Memory B cell (primary cell): ENCODE results near the gene EME2.
A peak's percentile ranks its signal among the peaks of the same experiment; 100 is the strongest.

Experiments
- ATAC-seq: fragments of 150-1000 bp; cut with Tn5 transposase; 2 replicates; pipeline ENCODE4 v1.10.0; 2021; ENCODE audit warnings: low read depth, mild to moderate bottlenecking, moderate library complexity
- DNase-seq, 2 donors: peaks; one replicate each; pipeline ENCODE4 v3.0.0; 2022; ENCODE audit warnings: low spot score in 2 of 2
- H3K27ac Mint-ChIP-seq: one replicate; pipeline ENCODE4 v1.8.0; 2022; ENCODE audit warnings: mild to moderate bottlenecking, moderate library complexity, mixed read lengths
- H3K27me3 Mint-ChIP-seq: one replicate; pipeline ENCODE4 v1.8.0; 2022; ENCODE audit warnings: mixed read lengths
- H3K36me3 Mint-ChIP-seq: one replicate; pipeline ENCODE4 v1.8.0; 2022; ENCODE audit warnings: mild to moderate bottlenecking, mixed read lengths
- H3K4me1 Mint-ChIP-seq: one replicate; pipeline ENCODE4 v1.8.0; 2022; ENCODE audit warnings: mixed read lengths
- H3K4me3 Mint-ChIP-seq: one replicate; pipeline ENCODE4 v1.8.0; 2022; ENCODE audit warnings: mild to moderate bottlenecking, moderate library complexity, mixed read lengths
- H3K9me3 Mint-ChIP-seq: one replicate; pipeline ENCODE4 v1.8.0; 2022; ENCODE audit warnings: mixed read lengths

The EME2 gene

GRCh38 chr16:1767116-1767994, 5.3 kb upstream of the EME2 start:
- H3K9me3 Mint-ChIP-seq = no peaks in the 10 kb centered on the region
- peaks cover 8% of the 10 kb centered on the region for H3K36me3 Mint-ChIP-seq
- no peak for DNase-seq
- peaks cover 7% of the 10 kb centered on the region for H3K4me1 Mint-ChIP-seq
- no peak overlapping the region for H3K4me3 Mint-ChIP-seq
- no peak overlapping the region for H3K27ac Mint-ChIP-seq
- no peak for ATAC-seq
- H3K27me3 Mint-ChIP-seq = no peaks in the 10 kb centered on the region

- H3K4me1 Mint-ChIP-seq = peaks cover 7% of the 10 kb centered on the region
- H3K9me3 Mint-ChIP-seq = no peaks in the 10 kb centered on the region
- H3K36me3 Mint-ChIP-seq = peaks cover 8% of the 10 kb centered on the region
- no peak for ATAC-seq
- H3K27ac Mint-ChIP-seq = no peak overlapping the region
- DNase-seq = no peak
- no peak overlapping the region for H3K4me3 Mint-ChIP-seq
- H3K27me3 Mint-ChIP-seq = no peaks in the 10 kb centered on the region
Observed at GRCh38 chr16:1768061-1768766, 4.4 kb upstream of the EME2 start.

GRCh38 chr16:1768767-1769401, 3.7 kb upstream of the EME2 start:
- H3K4me1 Mint-ChIP-seq = peaks cover 7% of the 10 kb centered on the region
- peak overlapping the region; percentile 53 for H3K27ac Mint-ChIP-seq
- ATAC-seq (no peak), DNase-seq (no peak)
- H3K27me3 Mint-ChIP-seq = no peaks in the 10 kb centered on the region
- H3K36me3 Mint-ChIP-seq = peaks cover 8% of the 10 kb centered on the region
- no peaks in the 10 kb centered on the region for H3K9me3 Mint-ChIP-seq
- H3K4me3 Mint-ChIP-seq = no peak overlapping the region

GRCh38 chr16:1769402-1770300, 3.0 kb upstream of the EME2 start:
- Mint-ChIP-seq H3K36me3 (peaks cover 8% of the 10 kb centered on the region), H3K9me3 (no peaks in the 10 kb centered on the region), H3K27me3 (no peaks in the 10 kb centered on the region), H3K4me1 (peaks cover 7% of the 10 kb centered on the region), H3K4me3 (peak overlapping the region; percentile 77), H3K27ac (peak overlapping the region; percentile 75)
- ATAC-seq (no peak), DNase-seq (no peak)

GRCh38 chr16:1770328-1771187, 2.1 kb upstream of the EME2 start:
- DNase-seq (peak; percentile 68 to 73), ATAC-seq (peak; percentile 53)
- H3K27ac Mint-ChIP-seq = peak overlapping the region; percentile 75
- H3K4me1 Mint-ChIP-seq = peaks cover 7% of the 10 kb centered on the region
- peaks cover 8% of the 10 kb centered on the region for H3K36me3 Mint-ChIP-seq
- H3K9me3 Mint-ChIP-seq = no peaks in the 10 kb centered on the region
- peak overlapping the region; percentile 77 for H3K4me3 Mint-ChIP-seq
- H3K27me3 Mint-ChIP-seq = no peaks in the 10 kb centered on the region

- no peaks in the 10 kb centered on the region for H3K9me3 Mint-ChIP-seq
- no peaks in the 10 kb centered on the region for H3K27me3 Mint-ChIP-seq
- peak within 1 kb of the TSS; percentile 90 for H3K4me3 Mint-ChIP-seq
- peak within 1 kb of the TSS; percentile 83 for H3K27ac Mint-ChIP-seq
- peak; percentile 74 to 84 for DNase-seq
- peaks cover 8% of the 10 kb centered on the region for H3K36me3 Mint-ChIP-seq
- peaks cover 7% of the 10 kb centered on the region for H3K4me1 Mint-ChIP-seq
- ATAC-seq = peak; percentile 51
Observed at GRCh38 chr16:1771188-1771863, 1.3 kb upstream of the EME2 start, which contains the start of gene NME3. Gene NME3 (minus strand): TSS chr16:1771543. CDS start chr16:1771534, 9 bp downstream.

- ATAC-seq (no peak), DNase-seq (no peak)
- no peaks in the 10 kb centered on the region for H3K9me3 Mint-ChIP-seq
- peaks cover 7% of the 10 kb centered on the region for H3K4me1 Mint-ChIP-seq
- peak overlapping the region; percentile 83 for H3K27ac Mint-ChIP-seq
- H3K4me3 Mint-ChIP-seq = peak overlapping the region; percentile 90
- H3K36me3 Mint-ChIP-seq = peaks cover 8% of the 10 kb centered on the region
- H3K27me3 Mint-ChIP-seq = no peaks in the 10 kb centered on the region
Observed at GRCh38 chr16:1771864-1772361, 697 bp upstream of the EME2 start.

GRCh38 chr16:1772908-1773702, 495 bp downstream of the EME2 start, which contains the start of gene MRPS34:
Gene MRPS34 (minus strand): TSS chr16:1773134. CDS start chr16:1773119, 15 bp downstream.
- H3K27ac Mint-ChIP-seq = peak within 1 kb of the TSS; percentile 83
- peak within 1 kb of the TSS; percentile 90 for H3K4me3 Mint-ChIP-seq
- H3K36me3 Mint-ChIP-seq = peaks cover 4% of the 10 kb centered on the region
- ATAC-seq (peak; percentile 56), DNase-seq (peak; percentile 77 to 87)
- H3K4me1 Mint-ChIP-seq = peaks cover 7% of the 10 kb centered on the region
- no peaks in the 10 kb centered on the region for H3K9me3 Mint-ChIP-seq
- H3K27me3 Mint-ChIP-seq = no peaks in the 10 kb centered on the region

- Mint-ChIP-seq H3K27me3 (no peaks in the 10 kb centered on the region), H3K36me3 (peaks cover 1% of the 10 kb centered on the region), H3K4me3 (peak overlapping the region; percentile 90), H3K27ac (no peak overlapping the region), H3K9me3 (no peaks in the 10 kb centered on the region), H3K4me1 (peaks cover 8% of the 10 kb centered on the region)
- ATAC-seq = peak; percentile 3
- no peak for DNase-seq
Observed at GRCh38 chr16:1773703-1774447, 1.3 kb downstream of the EME2 start.

GRCh38 chr16:1774448-1774780, 1.8 kb downstream of the EME2 start:
- Mint-ChIP-seq H3K4me3 (no peak overlapping the region), H3K27ac (no peak overlapping the region), H3K27me3 (no peaks in the 10 kb centered on the region), H3K4me1 (peaks cover 11% of the 10 kb centered on the region), H3K9me3 (no peaks in the 10 kb centered on the region), H3K36me3 (peaks cover 3% of the 10 kb centered on the region)
- ATAC-seq (no peak), DNase-seq (no peak)
